Stimulated activated CD8-positive, alpha-beta memory T cell treated with anti-CD3 and anti-CD28 coated beads, Interleukin-15, amount 100 ng/mL, for 1 hour (primary cell): Measurements from ENCODE around the gene LENG8.

Experiments used
- DNase-seq: peaks from one replicate; pipeline ENCODE4 v3.0.0-alpha.2; 2020; ENCODE audit warnings: low read depth

LENG8 gene

GRCh38 chr19:54448774-54449700, at the start of gene LENG8:
Gene LENG8 (plus strand): TSS chr19:54449199. CDS start chr19:54451345, 2,146 bp downstream.
- DNase-seq: peak; percentile 92

GRCh38 chr19:54400913-54401312, 48.1 kb upstream of the LENG8 start:
- DNase-seq: no peak

- no peak for DNase-seq
These were observed 45.9 kb upstream of the LENG8 start for GRCh38 chr19:54403054-54403453.

- no peak for DNase-seq
These were observed 43.4 kb upstream of the LENG8 start for GRCh38 chr19:54405628-54406027.

- DNase-seq: no peak
These were observed 41.2 kb upstream of the LENG8 start for GRCh38 chr19:54407780-54408179.

GRCh38 chr19:54408456-54409026, 40.5 kb upstream of the LENG8 start:
- DNase-seq: no peak

- no peak for DNase-seq
These were observed 38.0 kb upstream of the LENG8 start for GRCh38 chr19:54411033-54411432.

- DNase-seq: no peak
These were observed 36.1 kb upstream of the LENG8 start for GRCh38 chr19:54412877-54413276.

GRCh38 chr19:54414156-54414555, 34.8 kb upstream of the LENG8 start:
- DNase-seq: no peak

GRCh38 chr19:54415208-54415900, 33.6 kb upstream of the LENG8 start, which contains the start of gene TTYH1:
Gene TTYH1 (plus strand): TSS chr19:54415464. CDS start chr19:54415553, 89 bp downstream.
- DNase-seq: no peak

GRCh38 chr19:54415901-54416673, 32.9 kb upstream of the LENG8 start:
- DNase-seq: no peak

- DNase-seq: no peak
These were observed 32.1 kb upstream of the LENG8 start for GRCh38 chr19:54416695-54417491.

GRCh38 chr19:54418030-54418929, 30.7 kb upstream of the LENG8 start:
- DNase-seq: no peak

GRCh38 chr19:54418930-54419800, 29.8 kb upstream of the LENG8 start:
- no peak for DNase-seq

- no peak for DNase-seq
These were observed 29.0 kb upstream of the LENG8 start for GRCh38 chr19:54420068-54420382.

GRCh38 chr19:54420383-54421168, 28.4 kb upstream of the LENG8 start:
- no peak for DNase-seq

GRCh38 chr19:54421169-54421516, 27.9 kb upstream of the LENG8 start:
- DNase-seq: no peak

- DNase-seq: no peak
These were observed 27.5 kb upstream of the LENG8 start for GRCh38 chr19:54421521-54421920.

GRCh38 chr19:54422136-54422535, 26.9 kb upstream of the LENG8 start:
- no peak for DNase-seq
